ENCODE measurements around the gene CHD9. TPM values are rescaled to one million over a fixed set of nuclear protein-coding genes. Genes with fewer than 3 reads are reported as not detected.

CHD9 gene
- total RNA-seq, 1 experiment from 2014 or later, result 25.4 TPM

DNA sequence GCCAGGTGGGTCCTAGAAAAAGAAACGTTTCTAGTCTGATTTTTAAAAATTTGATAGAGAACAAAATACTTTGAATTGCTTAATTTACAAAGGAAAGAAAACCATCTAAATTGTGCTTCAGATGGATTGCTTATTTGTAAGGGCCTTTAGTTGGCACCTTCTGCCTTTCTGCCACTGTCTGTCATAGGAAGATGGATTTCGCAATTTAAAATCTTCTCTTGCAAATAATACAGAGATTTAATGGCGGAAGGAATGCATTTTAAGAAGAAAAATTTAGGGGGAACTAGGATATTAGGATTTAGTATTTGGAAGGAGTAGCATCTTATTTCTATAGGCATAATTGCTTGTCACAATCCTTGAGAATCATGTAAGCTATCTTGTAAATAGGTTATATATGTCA is 204.0 kb downstream of the CHD9 start:
- TF ChIP-seq SIN3A (IDR thresholded peaks at IDR 0.05; ENCODE audit: borderline replicate concordance, insufficient read depth, low read depth, low read length), result no peak
- no peak for TF ChIP-seq POLR2AphosphoS5 (IDR thresholded peaks at IDR 0.05; ENCODE audit: low read depth, low read length)
- no peak for TF ChIP-seq TCF7L2 (IDR thresholded peaks at IDR 0.05; ENCODE audit: low read depth, low read length)
- TF ChIP-seq, protein P1, sequence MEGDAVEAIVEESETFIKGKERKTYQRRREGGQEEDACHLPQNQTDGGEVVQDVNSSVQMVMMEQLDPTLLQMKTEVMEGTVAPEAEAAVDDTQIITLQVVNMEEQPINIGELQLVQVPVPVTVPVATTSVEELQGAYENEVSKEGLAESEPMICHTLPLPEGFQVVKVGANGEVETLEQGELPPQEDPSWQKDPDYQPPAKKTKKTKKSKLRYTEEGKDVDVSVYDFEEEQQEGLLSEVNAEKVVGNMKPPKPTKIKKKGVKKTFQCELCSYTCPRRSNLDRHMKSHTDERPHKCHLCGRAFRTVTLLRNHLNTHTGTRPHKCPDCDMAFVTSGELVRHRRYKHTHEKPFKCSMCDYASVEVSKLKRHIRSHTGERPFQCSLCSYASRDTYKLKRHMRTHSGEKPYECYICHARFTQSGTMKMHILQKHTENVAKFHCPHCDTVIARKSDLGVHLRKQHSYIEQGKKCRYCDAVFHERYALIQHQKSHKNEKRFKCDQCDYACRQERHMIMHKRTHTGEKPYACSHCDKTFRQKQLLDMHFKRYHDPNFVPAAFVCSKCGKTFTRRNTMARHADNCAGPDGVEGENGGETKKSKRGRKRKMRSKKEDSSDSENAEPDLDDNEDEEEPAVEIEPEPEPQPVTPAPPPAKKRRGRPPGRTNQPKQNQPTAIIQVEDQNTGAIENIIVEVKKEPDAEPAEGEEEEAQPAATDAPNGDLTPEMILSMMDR (IDR thresholded peaks at IDR 0.05), result no peak
- TF ChIP-seq, protein P2, sequence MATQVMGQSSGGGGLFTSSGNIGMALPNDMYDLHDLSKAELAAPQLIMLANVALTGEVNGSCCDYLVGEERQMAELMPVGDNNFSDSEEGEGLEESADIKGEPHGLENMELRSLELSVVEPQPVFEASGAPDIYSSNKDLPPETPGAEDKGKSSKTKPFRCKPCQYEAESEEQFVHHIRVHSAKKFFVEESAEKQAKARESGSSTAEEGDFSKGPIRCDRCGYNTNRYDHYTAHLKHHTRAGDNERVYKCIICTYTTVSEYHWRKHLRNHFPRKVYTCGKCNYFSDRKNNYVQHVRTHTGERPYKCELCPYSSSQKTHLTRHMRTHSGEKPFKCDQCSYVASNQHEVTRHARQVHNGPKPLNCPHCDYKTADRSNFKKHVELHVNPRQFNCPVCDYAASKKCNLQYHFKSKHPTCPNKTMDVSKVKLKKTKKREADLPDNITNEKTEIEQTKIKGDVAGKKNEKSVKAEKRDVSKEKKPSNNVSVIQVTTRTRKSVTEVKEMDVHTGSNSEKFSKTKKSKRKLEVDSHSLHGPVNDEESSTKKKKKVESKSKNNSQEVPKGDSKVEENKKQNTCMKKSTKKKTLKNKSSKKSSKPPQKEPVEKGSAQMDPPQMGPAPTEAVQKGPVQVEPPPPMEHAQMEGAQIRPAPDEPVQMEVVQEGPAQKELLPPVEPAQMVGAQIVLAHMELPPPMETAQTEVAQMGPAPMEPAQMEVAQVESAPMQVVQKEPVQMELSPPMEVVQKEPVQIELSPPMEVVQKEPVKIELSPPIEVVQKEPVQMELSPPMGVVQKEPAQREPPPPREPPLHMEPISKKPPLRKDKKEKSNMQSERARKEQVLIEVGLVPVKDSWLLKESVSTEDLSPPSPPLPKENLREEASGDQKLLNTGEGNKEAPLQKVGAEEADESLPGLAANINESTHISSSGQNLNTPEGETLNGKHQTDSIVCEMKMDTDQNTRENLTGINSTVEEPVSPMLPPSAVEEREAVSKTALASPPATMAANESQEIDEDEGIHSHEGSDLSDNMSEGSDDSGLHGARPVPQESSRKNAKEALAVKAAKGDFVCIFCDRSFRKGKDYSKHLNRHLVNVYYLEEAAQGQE (IDR thresholded peaks at IDR 0.05; ENCODE audit: insufficient read depth in 1 of 2, low read depth in 2 of 2, low read length in 1 of 2), result no peak
- ATAC-seq (no peak), DNase-seq (ENCODE audit: low read depth, low spot score) (no peak)
- H3K4me3 ChIP-seq (ENCODE audit: low read depth in 2 of 2, low read length in 2 of 2), result no peak overlapping the region
- in situ Hi-C loops (cut with HindIII; ENCODE audit: low pct_unique_long_range_greater_than_20kb, low sequenced_read_pairs), result no loop called here
- H3K27ac ChIP-seq (ENCODE audit: low read length), result no peak overlapping the region
- no TSS peak for BruUV-seq (replicated peaks)
- H3K36me3 ChIP-seq (ENCODE audit: control insufficient read depth, insufficient read depth, low read length), result peaks cover 14% of the 10 kb centered on the region
- no peaks in the 10 kb centered on the region for H3K9me3 ChIP-seq (ENCODE audit: control insufficient read depth, insufficient read depth, low read depth, low read length)
- ChIA-PET CTCF (no interaction called here), POLR2A (no interaction called here)
- H3K4me1 ChIP-seq (ENCODE audit: control insufficient read depth, insufficient read depth, low read length), result no peaks in the 10 kb centered on the region
- intact Hi-C loops (cut with micrococcal nuclease; ENCODE audit: unreplicated experiment), result no loop called here
- H3K27me3 ChIP-seq (ENCODE audit: control insufficient read depth, insufficient read depth, low read length), result no peaks in the 10 kb centered on the region

DNA sequence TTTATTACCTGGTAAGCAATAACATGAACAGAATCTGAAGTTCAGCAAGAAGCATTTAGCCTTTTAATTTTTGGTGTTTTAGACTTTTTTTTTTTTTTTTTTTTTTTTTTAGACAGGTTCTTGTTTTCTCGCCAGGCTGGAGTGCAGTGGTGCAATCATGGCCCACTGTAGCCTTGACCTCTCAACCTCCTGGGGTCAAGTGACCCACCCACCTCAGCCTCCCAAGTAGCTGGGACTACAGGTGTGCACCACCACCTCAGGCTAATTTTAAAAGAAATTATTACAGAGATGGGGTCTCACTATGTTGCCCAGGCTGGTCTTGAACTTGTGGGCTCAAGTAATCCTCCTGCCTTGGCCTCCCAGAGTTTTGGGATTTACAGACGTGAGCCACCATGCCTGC is 206.5 kb downstream of the CHD9 start:
- in situ Hi-C loops (cut with HindIII; ENCODE audit: low pct_unique_long_range_greater_than_20kb, low sequenced_read_pairs), result no loop called here
- H3K27ac ChIP-seq (ENCODE audit: low read length), result no peak overlapping the region
- H3K9me3 ChIP-seq (ENCODE audit: control insufficient read depth, insufficient read depth, low read depth, low read length), result no peaks in the 10 kb centered on the region
- BruUV-seq (replicated peaks), result no TSS peak
- intact Hi-C loops (cut with micrococcal nuclease; ENCODE audit: unreplicated experiment), result no loop called here
- TF ChIP-seq SIN3A (IDR thresholded peaks at IDR 0.05; ENCODE audit: borderline replicate concordance, insufficient read depth, low read depth, low read length) (no peak), POLR2AphosphoS5 (IDR thresholded peaks at IDR 0.05; ENCODE audit: low read depth, low read length) (no peak)
- TF ChIP-seq, protein P1 (IDR thresholded peaks at IDR 0.05), result no peak
- ChIA-PET POLR2A (no interaction called here), CTCF (no interaction called here)
- DNase-seq (ENCODE audit: low read depth, low spot score) (no peak), ATAC-seq (no peak)
- H3K36me3 ChIP-seq (ENCODE audit: control insufficient read depth, insufficient read depth, low read length), result peaks cover 15% of the 10 kb centered on the region
- no peaks in the 10 kb centered on the region for H3K27me3 ChIP-seq (ENCODE audit: control insufficient read depth, insufficient read depth, low read length)
- H3K4me3 ChIP-seq (ENCODE audit: low read depth in 2 of 2, low read length in 2 of 2), result no peak overlapping the region
- no peaks in the 10 kb centered on the region for H3K4me1 ChIP-seq (ENCODE audit: control insufficient read depth, insufficient read depth, low read length)
